Stimulated activated CD8-positive, alpha-beta memory T cell treated with anti-CD3 and anti-CD28 coated beads, Interleukin-2, amount 100 ng/mL, for 1 hour (primary cell): ENCODE results near the gene MUC20.
"Not testable (repeated sequence)": the region's sequence is repeated elsewhere in the genome, so short reads cannot be mapped to it uniquely, and the experiment has no call there.

Experiments
- DNase-seq, 2 donors: peaks; one replicate each; pipeline ENCODE4 v3.0.0-alpha.2; 2020; ENCODE audit warnings: low read depth in 2 of 2

Gene MUC20

GRCh38 chr3:195770081-195770840 lies 49.5 kb downstream of the MUC20 start:
- no peak for DNase-seq

GRCh38 chr3:195770841-195771645 lies 50.3 kb downstream of the MUC20 start:
- not testable (repeated sequence) for DNase-seq

GRCh38 chr3:195771646-195772300 lies 51.0 kb downstream of the MUC20 start:
- DNase-seq = no peak

GRCh38 chr3:195773956-195774537 lies 53.3 kb downstream of the MUC20 start:
- no peak for DNase-seq

GRCh38 chr3:195774917-195775316 lies 54.1 kb downstream of the MUC20 start:
- no peak for DNase-seq

GRCh38 chr3:195777975-195778374 lies 57.2 kb downstream of the MUC20 start:
- no peak for DNase-seq

- not testable (repeated sequence) for DNase-seq
Measured at GRCh38 chr3:195781236-195781635, 60.5 kb downstream of the MUC20 start.
